GM23338 (cell line): ENCODE data around the gene CYP1A2. TPM values are rescaled to one million over a fixed set of nuclear protein-coding genes. Genes with fewer than 3 reads are reported as not detected.

Experiments used
- ATAC-seq: fragments of 200-7000 bp; cut with Tn5 transposase; 3 replicates; pipeline ENCODE4 v1.9.1; 2020
- DNase-seq: peaks from one replicate; pipeline ENCODE4 v3.0.0-alpha.2; 2015; ENCODE audit warnings: low spot score
- H2AFZ ChIP-seq: fragments of 200-600 bp; sonication (generic); 2 replicates; pipeline ENCODE4 v1.8.0; 2016; ENCODE audit warnings: antibody characterized with exemption, mild to moderate bottlenecking, moderate library complexity
- H3F3A ChIP-seq: fragments of 200-600 bp; sonication (generic); replicated peaks from 2 replicates; pipeline ENCODE4 v1.8.0; 2017; ENCODE audit warnings: antibody characterized with exemption, mixed run types, low read depth
- H3K27ac ChIP-seq: fragments of 200-600 bp; sonication (generic); 2 replicates; pipeline ENCODE4 v1.6.1; 2016; ENCODE audit warnings: low read depth
- H3K27me3 ChIP-seq: fragments of 200-600 bp; sonication (generic); 2 replicates; pipeline ENCODE4 v1.8.0; 2016; ENCODE audit warnings: mild to moderate bottlenecking, mixed run types, moderate library complexity; ENCODE audit not compliant: insufficient read depth
- H3K36me3 ChIP-seq: fragments of 200-600 bp; sonication (generic); 2 replicates; pipeline ENCODE4 v1.8.0; 2016; ENCODE audit warnings: mild to moderate bottlenecking; ENCODE audit not compliant: insufficient read depth
- H3K4me1 ChIP-seq: fragments of 200-600 bp; sonication (generic); 2 replicates; pipeline ENCODE4 v1.8.0; 2016; ENCODE audit warnings: mild to moderate bottlenecking, moderate library complexity; ENCODE audit not compliant: insufficient read depth
- H3K4me2 ChIP-seq: fragments of 200-600 bp; sonication (generic); 2 replicates; pipeline ENCODE4 v1.7.1; 2017; ENCODE audit warnings: mixed run types
- H3K4me3 ChIP-seq: fragments of 200-600 bp; sonication (generic); 2 replicates; pipeline ENCODE4 v1.6.1; 2016; ENCODE audit warnings: mixed run types
- H3K79me2 ChIP-seq: fragments of 200-600 bp; sonication (generic); replicated peaks from 2 replicates; pipeline ENCODE4 v1.8.0; 2017; ENCODE audit warnings: mild to moderate bottlenecking; ENCODE audit not compliant: insufficient read depth
- H3K9me2 ChIP-seq: fragments of 200-600 bp; sonication (generic); 2 replicates; pipeline ENCODE4 v1.8.0; 2017; ENCODE audit not compliant: insufficient read depth
- H4K20me1 ChIP-seq: fragments of 200-600 bp; sonication (generic); replicated peaks from 2 replicates; pipeline ENCODE4 v1.8.0; 2017; ENCODE audit warnings: mild to moderate bottlenecking; ENCODE audit not compliant: insufficient read depth
- H3K27ac Mint-ChIP-seq: 2 replicates; pipeline ENCODE4 v1.8.0; 2020; ENCODE audit warnings: inconsistent platforms, mild to moderate bottlenecking, moderate library complexity, mixed read lengths
- H3K27me3 Mint-ChIP-seq: 3 replicates; pipeline ENCODE4 v1.8.0; 2022; ENCODE audit warnings: low read depth, mild to moderate bottlenecking, moderate library complexity, mixed read lengths, inconsistent platforms; ENCODE audit not compliant: insufficient read depth, poor library complexity
- H3K36me3 Mint-ChIP-seq: 3 replicates; pipeline ENCODE4 v1.8.0; 2021; ENCODE audit warnings: low read depth, mild to moderate bottlenecking, inconsistent platforms, moderate library complexity, mixed read lengths
- H3K4me1 Mint-ChIP-seq: 3 replicates; pipeline ENCODE4 v1.8.0; 2020; ENCODE audit warnings: mild to moderate bottlenecking, inconsistent platforms, mixed read lengths
- H3K4me3 Mint-ChIP-seq: 3 replicates; pipeline ENCODE4 v1.8.0; 2021; ENCODE audit warnings: moderate library complexity, mild to moderate bottlenecking, inconsistent platforms, mixed read lengths
- H3K9me3 Mint-ChIP-seq: 3 replicates; pipeline ENCODE4 v1.8.0; 2020; ENCODE audit warnings: moderate library complexity, mild to moderate bottlenecking, inconsistent platforms, mixed read lengths
- ETS1 ChIP-seq: IDR thresholded peaks from 2 replicates; pipeline ENCODE4 v1.6.1; 2016; ENCODE audit warnings: antibody characterized with exemption
- EZH2 ChIP-seq: fragments of 200-600 bp; sonication (generic); IDR thresholded peaks from one replicate; pipeline ENCODE4 v1.8.0; 2017; ENCODE audit warnings: antibody characterized with exemption, mild to moderate bottlenecking, low read depth; ENCODE audit not compliant: unreplicated experiment
- EZH2phosphoT487 ChIP-seq: fragments of 200-600 bp; sonication (generic); IDR thresholded peaks from one replicate; pipeline ENCODE4 v1.8.1; 2018; ENCODE audit warnings: antibody characterized with exemption; ENCODE audit not compliant: unreplicated experiment
- JUNB ChIP-seq: IDR thresholded peaks from one replicate; pipeline ENCODE4 v1.6.1; 2016; ENCODE audit warnings: antibody characterized with exemption; ENCODE audit not compliant: unreplicated experiment
- NANOG ChIP-seq: IDR thresholded peaks from 2 replicates; pipeline ENCODE4 v1.6.1; 2016; ENCODE audit warnings: antibody characterized with exemption, borderline replicate concordance
- STAT1 ChIP-seq: IDR thresholded peaks from one replicate; pipeline ENCODE4 v1.6.1; 2016; ENCODE audit warnings: antibody characterized with exemption; ENCODE audit not compliant: unreplicated experiment
- ZNF331 ChIP-seq: fragments of 250-450 bp; sonication (Bioruptor Pico); IDR thresholded peaks from 2 replicates; pipeline ENCODE4 v1.5.0; 2020; ENCODE audit warnings: low read depth, mild to moderate bottlenecking, moderate library complexity
- polyA plus RNA-seq: library from polyadenylated mRNA; unstranded; fragments of >200 nt; fragmentation: Nextera tagmentation; extraction: Ambion mirVana; gene quantifications from 2 replicates; pipeline ENCODE4 v1.2.1, GENCODE V29; 2016
- total RNA-seq: library from RNA; depleted of rRNA; stranded (reverse); fragments of >200 nt; shearing (Covaris generic); gene quantifications from 2 replicates; pipeline ENCODE4 v1.2.3, GENCODE V29; 2014
- TF ChIP-seq, protein P1 (sequence below), 2 experiments: fragments of 200-600 bp in 1 of 2; sonication (generic) in 1 of 2; conservative IDR thresholded peaks; 2 replicates each; pipeline versions ENCODE4 v1.5.1 to v1.6.1; 2016 to 2017; ENCODE audit warnings: antibody characterized with exemption in 2 of 2, low read depth in 2 of 2, mild to moderate bottlenecking in 2 of 2, moderate library complexity in 1 of 2

The CYP1A2 gene
- total and polyA plus RNA-seq, 2 experiments from 2014 or later: not detected

DNA sequence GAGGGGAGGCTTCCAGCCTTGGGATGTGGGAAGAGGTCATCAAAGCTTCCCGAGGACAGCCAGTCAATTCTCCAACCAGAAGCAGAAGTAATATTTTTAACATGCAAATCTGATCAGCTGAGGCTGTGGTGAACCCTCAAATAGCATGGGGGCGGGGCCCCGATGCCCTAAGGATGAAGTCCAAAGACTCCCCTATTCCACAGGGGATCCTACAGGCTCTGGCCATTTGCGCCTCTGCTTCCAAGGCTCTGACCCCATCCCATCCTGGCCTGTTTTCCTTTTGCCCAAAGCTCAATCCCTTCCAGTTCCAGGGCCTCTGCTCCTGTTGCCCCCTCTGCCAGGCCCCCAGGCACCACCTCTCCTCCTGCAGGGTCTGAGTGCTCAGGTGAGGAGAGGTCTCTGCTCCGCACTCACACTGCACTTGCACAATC is 26.5 kb downstream of the CYP1A2 start:
- H3K36me3 ChIP-seq: no peaks in the 10 kb centered on the region
- Mint-ChIP-seq H3K36me3 (no peaks in the 10 kb centered on the region), H3K27me3 (peaks cover 22% of the 10 kb centered on the region), H3K4me3 (no peak overlapping the region), H3K27ac (no peak overlapping the region), H3K9me3 (no peaks in the 10 kb centered on the region), H3K4me1 (peaks cover 38% of the 10 kb centered on the region)
- no peak for ATAC-seq
- H3F3A ChIP-seq: 0 out of 2 replicates have a peak, but pooled peaks cover 3% of the 10 kb centered on the region
- H3K4me1 ChIP-seq: peaks cover 14% of the 10 kb centered on the region; the same call in 1 of the 2 replicates
- DNase-seq: no peak
- no peak overlapping the region for H3K27ac ChIP-seq
- no peak for TF ChIP-seq EZH2
- no peak for TF ChIP-seq JUNB
- no peak for TF ChIP-seq ZNF331 (CRISPR knock-in tag)
- no peak for TF ChIP-seq EZH2phosphoT487
- H3K79me2 ChIP-seq: no peaks in the 10 kb centered on the region
- no peaks in the 10 kb centered on the region for H4K20me1 ChIP-seq
- H3K27me3 ChIP-seq: peaks cover 4% of the 10 kb centered on the region
- H3K4me2 ChIP-seq: no peak overlapping the region
- H2AFZ ChIP-seq: no peak overlapping the region
- no peaks in the 10 kb centered on the region for H3K9me2 ChIP-seq
- H3K4me3 ChIP-seq: no peak overlapping the region

- TF ChIP-seq, protein P1, sequence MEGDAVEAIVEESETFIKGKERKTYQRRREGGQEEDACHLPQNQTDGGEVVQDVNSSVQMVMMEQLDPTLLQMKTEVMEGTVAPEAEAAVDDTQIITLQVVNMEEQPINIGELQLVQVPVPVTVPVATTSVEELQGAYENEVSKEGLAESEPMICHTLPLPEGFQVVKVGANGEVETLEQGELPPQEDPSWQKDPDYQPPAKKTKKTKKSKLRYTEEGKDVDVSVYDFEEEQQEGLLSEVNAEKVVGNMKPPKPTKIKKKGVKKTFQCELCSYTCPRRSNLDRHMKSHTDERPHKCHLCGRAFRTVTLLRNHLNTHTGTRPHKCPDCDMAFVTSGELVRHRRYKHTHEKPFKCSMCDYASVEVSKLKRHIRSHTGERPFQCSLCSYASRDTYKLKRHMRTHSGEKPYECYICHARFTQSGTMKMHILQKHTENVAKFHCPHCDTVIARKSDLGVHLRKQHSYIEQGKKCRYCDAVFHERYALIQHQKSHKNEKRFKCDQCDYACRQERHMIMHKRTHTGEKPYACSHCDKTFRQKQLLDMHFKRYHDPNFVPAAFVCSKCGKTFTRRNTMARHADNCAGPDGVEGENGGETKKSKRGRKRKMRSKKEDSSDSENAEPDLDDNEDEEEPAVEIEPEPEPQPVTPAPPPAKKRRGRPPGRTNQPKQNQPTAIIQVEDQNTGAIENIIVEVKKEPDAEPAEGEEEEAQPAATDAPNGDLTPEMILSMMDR (conservative IDR thresholded peaks at IDR 0.05; ENCODE audit: low read depth in 2 of 2): no peak
- Histone ChIP-seq H3F3A (0 out of 2 replicates have a peak, but pooled peaks cover 3% of the 10 kb centered on the region), H2AFZ (no peak overlapping the region), H3K79me2 (no peaks in the 10 kb centered on the region), H3K4me3 (no peak overlapping the region), H4K20me1 (no peaks in the 10 kb centered on the region), H3K27ac (no peak overlapping the region), H3K4me2 (no peak overlapping the region), H3K36me3 (no peaks in the 10 kb centered on the region), H3K4me1 (peaks cover 14% of the 10 kb centered on the region; the same call in 1 of the 2 replicates), H3K9me2 (no peaks in the 10 kb centered on the region), H3K27me3 (peaks cover 12% of the 10 kb centered on the region)
- no peak for DNase-seq
- Mint-ChIP-seq H3K27me3 (peaks cover 24% of the 10 kb centered on the region), H3K4me1 (peaks cover 41% of the 10 kb centered on the region), H3K36me3 (no peaks in the 10 kb centered on the region), H3K27ac (no peak overlapping the region), H3K4me3 (no peak overlapping the region), H3K9me3 (no peaks in the 10 kb centered on the region)
- ATAC-seq: no peak
Measured at GRCh38 chr15:74775894-74776293, 27.2 kb downstream of the CYP1A2 start.

DNA sequence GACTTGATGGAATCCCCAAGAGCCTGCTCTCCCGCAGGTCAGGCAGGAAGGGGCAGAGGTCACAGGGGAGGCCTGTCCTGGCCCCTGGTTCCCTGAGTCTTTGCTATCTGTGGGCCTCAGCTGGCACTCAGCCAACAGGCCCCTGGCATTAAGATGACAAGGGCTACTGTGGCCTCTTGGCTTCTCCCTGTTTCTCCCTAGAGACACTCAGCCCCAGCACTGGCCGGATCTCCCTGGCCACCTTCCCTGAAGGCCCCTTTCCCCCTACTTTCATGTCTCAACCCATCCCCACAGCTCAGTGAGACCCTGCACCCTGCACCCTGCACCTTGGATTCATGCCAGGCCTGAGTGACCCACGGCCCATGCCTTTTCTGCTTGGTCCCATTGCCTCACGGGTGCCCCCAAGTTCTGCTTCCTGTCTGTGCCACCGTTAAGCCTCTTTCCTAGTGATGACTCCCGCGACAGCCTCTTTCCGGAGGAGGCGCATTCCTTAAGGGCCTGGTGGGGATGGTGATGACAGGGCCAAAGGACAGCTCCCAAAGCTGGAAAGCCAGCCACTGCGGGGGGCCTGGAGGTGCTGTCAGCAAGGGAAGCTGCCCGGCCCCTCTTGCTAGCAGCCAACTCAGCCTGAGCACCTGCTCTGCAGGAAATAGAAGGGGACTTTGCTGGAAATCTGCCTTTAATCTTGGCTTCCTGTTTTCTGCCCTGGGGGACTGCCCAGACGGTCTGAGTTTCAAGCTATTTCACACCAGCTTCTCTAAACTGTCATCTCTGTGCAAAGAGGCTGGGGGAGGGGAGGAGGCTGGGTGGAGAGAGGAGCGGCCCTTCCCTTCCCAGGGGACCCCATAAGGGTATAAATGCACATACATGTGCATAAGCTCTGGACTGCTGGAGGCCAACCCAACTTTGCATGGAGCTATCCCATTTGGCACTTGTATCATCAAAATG is 28.4 kb downstream of the CYP1A2 start:
- no peak overlapping the region for H3K27ac ChIP-seq
- peaks cover 14% of the 10 kb centered on the region; the same call in 1 of the 2 replicates for H3K4me1 ChIP-seq
- H2AFZ ChIP-seq: no peak overlapping the region
- no peak overlapping the region for H3K4me3 ChIP-seq
- no peak overlapping the region for H3K4me3 Mint-ChIP-seq
- peaks cover 27% of the 10 kb centered on the region for H3K27me3 Mint-ChIP-seq
- H3K9me2 ChIP-seq: no peaks in the 10 kb centered on the region
- peaks cover 45% of the 10 kb centered on the region for H3K4me1 Mint-ChIP-seq
- no peaks in the 10 kb centered on the region for H4K20me1 ChIP-seq
- H3K27ac Mint-ChIP-seq: no peak overlapping the region
- no peak overlapping the region for H3K4me2 ChIP-seq
- ATAC-seq (peak; percentile 11; the same call in 2 of the 3 replicates), DNase-seq (peak; percentile 69)
- no peaks in the 10 kb centered on the region for H3K79me2 ChIP-seq
- peaks cover 19% of the 10 kb centered on the region for H3K27me3 ChIP-seq
- H3K36me3 ChIP-seq: no peaks in the 10 kb centered on the region
- no peaks in the 10 kb centered on the region for H3K36me3 Mint-ChIP-seq
- no peaks in the 10 kb centered on the region for H3K9me3 Mint-ChIP-seq
- H3F3A ChIP-seq: no peaks in the 10 kb centered on the region
- TF ChIP-seq STAT1 (no peak), ETS1 (no peak), NANOG (no peak)
- TF ChIP-seq, protein P1 (conservative IDR thresholded peaks at IDR 0.05; ENCODE audit: low read depth in 2 of 2): no peak
